Loucy (cell line): ENCODE measurements around the gene MBD5.

Experiments used
- H2AFZ ChIP-seq: fragments of 200-600 bp; sonication (generic); 2 replicates; pipeline ENCODE4 v1.6.0; 2016; ENCODE audit warnings: antibody characterized with exemption, mild to moderate bottlenecking, low read length, moderate library complexity
- H3F3A ChIP-seq: fragments of 200-600 bp; 2 replicates; pipeline ENCODE4 v1.6.0; 2016; ENCODE audit warnings: antibody characterized with exemption, low read depth, mild to moderate bottlenecking
- H3K27me3 ChIP-seq: fragments of 200-600 bp; sonication (generic); 2 replicates; pipeline ENCODE4 v1.6.1; 2014; ENCODE audit warnings: low read length, mild to moderate bottlenecking; ENCODE audit not compliant: insufficient read depth, poor library complexity, severe bottlenecking
- H3K36me3 ChIP-seq: fragments of 200-600 bp; sonication (generic); 2 replicates; pipeline ENCODE4 v1.6.1; 2016; ENCODE audit warnings: low read length; ENCODE audit not compliant: insufficient read depth
- H3K4me1 ChIP-seq: fragments of 200-600 bp; sonication (generic); 2 replicates; pipeline ENCODE4 v1.5.1; 2014; ENCODE audit warnings: low read length, mild to moderate bottlenecking; ENCODE audit not compliant: insufficient read depth, poor library complexity, severe bottlenecking
- H3K4me2 ChIP-seq: fragments of 200-600 bp; sonication (generic); 2 replicates; pipeline ENCODE4 v1.6.0; 2014; ENCODE audit warnings: antibody characterized with exemption, low read length, low read depth, mild to moderate bottlenecking; ENCODE audit not compliant: poor library complexity, severe bottlenecking
- H3K4me3 ChIP-seq: fragments of 200-600 bp; sonication (generic); 2 replicates; pipeline ENCODE4 v1.5.1; 2014; ENCODE audit warnings: low read length, mild to moderate bottlenecking, mixed read lengths; ENCODE audit not compliant: poor library complexity, severe bottlenecking
- H3K79me2 ChIP-seq: fragments of 200-600 bp; sonication (generic); 2 replicates; pipeline ENCODE4 v1.6.1; 2014; ENCODE audit warnings: low read length; ENCODE audit not compliant: insufficient read depth
- H3K9ac ChIP-seq: fragments of 200-600 bp; sonication (generic); 2 replicates; pipeline ENCODE4 v1.6.0; 2014; ENCODE audit warnings: mild to moderate bottlenecking, low read depth, low read length, moderate library complexity; ENCODE audit not compliant: poor library complexity, severe bottlenecking
- H3K9me2 ChIP-seq: fragments of 200-600 bp; sonication (generic); replicated peaks from 2 replicates; pipeline ENCODE4 v1.6.1; 2016; ENCODE audit warnings: low read depth, low read length, mixed read lengths
- H3K9me3 ChIP-seq: fragments of 200-600 bp; sonication (generic); 2 replicates; pipeline ENCODE4 v1.6.1; 2014; ENCODE audit warnings: mild to moderate bottlenecking, antibody characterized with exemption, low read length, low read depth; ENCODE audit not compliant: insufficient read depth
- H4K20me1 ChIP-seq: fragments of 200-600 bp; sonication (generic); 2 replicates; pipeline ENCODE4 v1.6.0; 2014; ENCODE audit warnings: antibody characterized with exemption, low read length, mild to moderate bottlenecking; ENCODE audit not compliant: insufficient read depth, poor library complexity, severe bottlenecking
- EZH2phosphoT487 ChIP-seq: fragments of 200-600 bp; IDR thresholded peaks from 2 replicates; pipeline ENCODE4 v1.6.1; 2018; ENCODE audit warnings: antibody characterized with exemption, mild to moderate bottlenecking, moderate library complexity, borderline replicate concordance
- TF ChIP-seq, protein P1 (sequence below): fragments of 200-600 bp; sonication (generic); conservative IDR thresholded peaks from 2 replicates; pipeline ENCODE4 v1.5.1; 2014; ENCODE audit warnings: mild to moderate bottlenecking, antibody characterized with exemption, low read length

The MBD5 gene

DNA sequence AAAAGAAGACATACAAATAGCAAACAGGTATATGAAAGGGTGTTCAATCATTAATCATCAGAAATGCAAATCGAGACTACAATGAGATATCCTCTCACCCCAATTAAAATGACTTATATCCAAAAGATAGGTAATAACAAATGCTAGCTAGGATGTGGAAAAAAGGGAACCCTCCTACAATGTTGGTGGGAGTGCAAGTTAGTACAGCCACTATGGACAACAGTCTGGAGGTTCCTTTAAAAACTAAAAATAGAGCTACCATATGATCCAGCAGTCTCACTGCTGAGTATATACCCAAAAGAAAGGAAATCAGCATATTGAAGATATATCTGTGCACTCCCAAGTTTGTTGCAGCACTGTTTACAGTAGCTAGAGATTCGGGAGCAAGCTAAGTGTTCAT is 271.5 kb downstream of the MBD5 start:
- Histone ChIP-seq H3K4me2 (no peak overlapping the region), H3K27me3 (no peaks in the 10 kb centered on the region), H3K9me3 (no peaks in the 10 kb centered on the region), H3F3A (no peaks in the 10 kb centered on the region), H2AFZ (no peak overlapping the region), H3K9ac (no peak overlapping the region), H3K4me1 (no peaks in the 10 kb centered on the region), H3K36me3 (no peaks in the 10 kb centered on the region), H4K20me1 (no peaks in the 10 kb centered on the region), H3K79me2 (no peaks in the 10 kb centered on the region), H3K9me2 (no peaks in the 10 kb centered on the region), H3K4me3 (no peak overlapping the region)
- TF ChIP-seq EZH2phosphoT487 = no peak
- TF ChIP-seq, protein P1, sequence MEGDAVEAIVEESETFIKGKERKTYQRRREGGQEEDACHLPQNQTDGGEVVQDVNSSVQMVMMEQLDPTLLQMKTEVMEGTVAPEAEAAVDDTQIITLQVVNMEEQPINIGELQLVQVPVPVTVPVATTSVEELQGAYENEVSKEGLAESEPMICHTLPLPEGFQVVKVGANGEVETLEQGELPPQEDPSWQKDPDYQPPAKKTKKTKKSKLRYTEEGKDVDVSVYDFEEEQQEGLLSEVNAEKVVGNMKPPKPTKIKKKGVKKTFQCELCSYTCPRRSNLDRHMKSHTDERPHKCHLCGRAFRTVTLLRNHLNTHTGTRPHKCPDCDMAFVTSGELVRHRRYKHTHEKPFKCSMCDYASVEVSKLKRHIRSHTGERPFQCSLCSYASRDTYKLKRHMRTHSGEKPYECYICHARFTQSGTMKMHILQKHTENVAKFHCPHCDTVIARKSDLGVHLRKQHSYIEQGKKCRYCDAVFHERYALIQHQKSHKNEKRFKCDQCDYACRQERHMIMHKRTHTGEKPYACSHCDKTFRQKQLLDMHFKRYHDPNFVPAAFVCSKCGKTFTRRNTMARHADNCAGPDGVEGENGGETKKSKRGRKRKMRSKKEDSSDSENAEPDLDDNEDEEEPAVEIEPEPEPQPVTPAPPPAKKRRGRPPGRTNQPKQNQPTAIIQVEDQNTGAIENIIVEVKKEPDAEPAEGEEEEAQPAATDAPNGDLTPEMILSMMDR = no peak

DNA sequence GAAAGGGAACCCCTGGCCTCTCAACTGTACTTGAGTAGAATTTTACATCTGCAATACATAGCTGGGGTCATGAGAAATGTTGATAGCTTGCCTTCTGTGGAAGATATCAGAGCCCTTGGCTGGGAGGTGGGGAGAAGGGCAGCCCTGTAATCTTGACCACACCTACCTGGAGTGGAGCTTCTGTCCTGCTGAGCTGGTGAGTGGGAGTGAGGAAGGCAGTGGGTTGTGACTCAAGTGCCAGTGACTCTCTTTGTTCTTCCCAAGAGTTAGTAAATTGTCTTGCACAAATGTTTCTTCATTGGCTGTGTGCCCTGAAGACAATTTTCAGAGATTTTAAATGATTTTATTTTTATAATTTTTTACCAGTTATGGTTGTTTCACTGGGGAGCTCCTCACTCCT is 277.3 kb downstream of the MBD5 start:
- no peak for TF ChIP-seq EZH2phosphoT487
- TF ChIP-seq, protein P1 = no peak
- no peak overlapping the region for H3K4me2 ChIP-seq
- no peaks in the 10 kb centered on the region for H3F3A ChIP-seq
- no peaks in the 10 kb centered on the region for H3K4me1 ChIP-seq
- H2AFZ ChIP-seq = no peak overlapping the region
- no peak overlapping the region for H3K9ac ChIP-seq
- H3K27me3 ChIP-seq = no peaks in the 10 kb centered on the region
- no peaks in the 10 kb centered on the region for H3K9me2 ChIP-seq
- no peak overlapping the region for H3K4me3 ChIP-seq
- no peaks in the 10 kb centered on the region for H3K36me3 ChIP-seq
- no peaks in the 10 kb centered on the region for H3K79me2 ChIP-seq
- H3K9me3 ChIP-seq = no peaks in the 10 kb centered on the region
- H4K20me1 ChIP-seq = no peaks in the 10 kb centered on the region

DNA sequence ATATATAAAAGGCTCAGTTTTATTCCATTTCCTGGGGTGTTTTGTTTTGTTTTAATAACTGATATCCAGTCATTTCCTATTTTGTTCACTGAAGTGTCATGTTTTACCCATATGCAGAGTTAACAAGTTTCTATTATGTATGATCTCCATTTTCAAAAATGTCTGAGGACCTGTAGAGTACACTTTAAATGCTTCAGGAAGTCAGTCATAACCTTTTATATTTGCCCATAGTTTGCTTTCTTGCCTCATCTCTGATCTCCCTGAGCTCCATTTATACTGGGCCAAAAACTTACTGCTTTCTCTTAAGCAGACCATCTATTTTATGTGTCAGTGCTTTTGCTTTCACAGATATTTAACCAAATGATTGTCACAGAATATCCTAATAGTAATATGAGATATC is 278.7 kb downstream of the MBD5 start:
- Histone ChIP-seq H3K36me3 (no peaks in the 10 kb centered on the region), H3K9me3 (no peaks in the 10 kb centered on the region), H3K4me3 (no peak overlapping the region), H2AFZ (no peak overlapping the region), H3F3A (no peaks in the 10 kb centered on the region), H3K9me2 (no peaks in the 10 kb centered on the region), H3K79me2 (no peaks in the 10 kb centered on the region), H3K4me1 (no peaks in the 10 kb centered on the region), H4K20me1 (no peaks in the 10 kb centered on the region), H3K27me3 (no peaks in the 10 kb centered on the region), H3K4me2 (no peak overlapping the region), H3K9ac (no peak overlapping the region)
- no peak for TF ChIP-seq EZH2phosphoT487
- TF ChIP-seq, protein P1 = no peak
